Chondrocyte (in vitro differentiated cells): ENCODE data around the gene PARD3B. TPM values are rescaled to one million over a fixed set of nuclear protein-coding genes. Genes with fewer than 3 reads are reported as not detected.

ENCODE experiments used
- DNase-seq: peaks from one replicate; pipeline ENCODE4 v3.0.0; 2021; ENCODE audit warnings: mixed read lengths, low spot score
- H3K27ac Mint-ChIP-seq: one replicate; pipeline ENCODE4 v1.8.0; 2021; ENCODE audit warnings: mild to moderate bottlenecking, moderate library complexity, mixed read lengths; ENCODE audit not compliant: unreplicated experiment
- H3K27me3 Mint-ChIP-seq: 2 replicates; pipeline ENCODE4 v1.8.0; 2021; ENCODE audit warnings: low read depth, mixed read lengths
- H3K36me3 Mint-ChIP-seq: 2 replicates; pipeline ENCODE4 v1.8.0; 2021; ENCODE audit warnings: low read depth, mixed read lengths
- H3K4me1 Mint-ChIP-seq: 2 replicates; pipeline ENCODE4 v1.8.0; 2021; ENCODE audit warnings: low read depth, mild to moderate bottlenecking, mixed read lengths
- H3K4me3 Mint-ChIP-seq: one replicate; pipeline ENCODE4 v1.8.0; 2021; ENCODE audit warnings: mild to moderate bottlenecking, moderate library complexity, mixed read lengths; ENCODE audit not compliant: unreplicated experiment
- H3K9me3 Mint-ChIP-seq: 2 replicates; pipeline ENCODE4 v1.8.0; 2021; ENCODE audit warnings: low read depth, mixed read lengths
- long read RNA-seq: library from polyadenylated mRNA; stranded (forward); transcript quantifications from one replicate; pipeline ENCODE4 v2.0.0, GENCODE V29; 2021
- total RNA-seq: library from RNA; stranded (reverse); gene quantifications from 3 replicates; pipeline ENCODE4 v1.2.1, GENCODE V29; 2021
- TF ChIP-seq, protein P1 (sequence below): fragments of 200-600 bp; sonication (generic); IDR thresholded peaks from 2 replicates; pipeline ENCODE4 v1.5.0; 2021; ENCODE audit warnings: antibody characterized with exemption, mild to moderate bottlenecking, moderate library complexity

PARD3B gene, protein sequence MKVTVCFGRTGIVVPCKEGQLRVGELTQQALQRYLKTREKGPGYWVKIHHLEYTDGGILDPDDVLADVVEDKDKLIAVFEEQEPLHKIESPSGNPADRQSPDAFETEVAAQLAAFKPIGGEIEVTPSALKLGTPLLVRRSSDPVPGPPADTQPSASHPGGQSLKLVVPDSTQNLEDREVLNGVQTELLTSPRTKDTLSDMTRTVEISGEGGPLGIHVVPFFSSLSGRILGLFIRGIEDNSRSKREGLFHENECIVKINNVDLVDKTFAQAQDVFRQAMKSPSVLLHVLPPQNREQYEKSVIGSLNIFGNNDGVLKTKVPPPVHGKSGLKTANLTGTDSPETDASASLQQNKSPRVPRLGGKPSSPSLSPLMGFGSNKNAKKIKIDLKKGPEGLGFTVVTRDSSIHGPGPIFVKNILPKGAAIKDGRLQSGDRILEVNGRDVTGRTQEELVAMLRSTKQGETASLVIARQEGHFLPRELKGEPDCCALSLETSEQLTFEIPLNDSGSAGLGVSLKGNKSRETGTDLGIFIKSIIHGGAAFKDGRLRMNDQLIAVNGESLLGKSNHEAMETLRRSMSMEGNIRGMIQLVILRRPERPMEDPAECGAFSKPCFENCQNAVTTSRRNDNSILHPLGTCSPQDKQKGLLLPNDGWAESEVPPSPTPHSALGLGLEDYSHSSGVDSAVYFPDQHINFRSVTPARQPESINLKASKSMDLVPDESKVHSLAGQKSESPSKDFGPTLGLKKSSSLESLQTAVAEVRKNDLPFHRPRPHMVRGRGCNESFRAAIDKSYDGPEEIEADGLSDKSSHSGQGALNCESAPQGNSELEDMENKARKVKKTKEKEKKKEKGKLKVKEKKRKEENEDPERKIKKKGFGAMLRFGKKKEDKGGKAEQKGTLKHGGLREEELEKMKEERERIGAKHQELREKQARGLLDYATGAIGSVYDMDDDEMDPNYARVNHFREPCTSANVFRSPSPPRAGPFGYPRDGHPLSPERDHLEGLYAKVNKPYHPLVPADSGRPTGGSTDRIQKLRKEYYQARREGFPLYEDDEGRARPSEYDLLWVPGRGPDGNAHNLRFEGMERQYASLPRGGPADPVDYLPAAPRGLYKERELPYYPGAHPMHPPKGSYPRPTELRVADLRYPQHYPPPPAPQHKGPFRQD (N-terminal part only)
- total RNA-seq: 24.3 to 39.6 TPM (median 24.9 TPM) in 3 replicates
- long read RNA-seq, partial matches to known transcripts: 2 of 6 reads
- long read RNA-seq, other reads (novel, unspliced or antisense): 4 of 6 reads

DNA sequence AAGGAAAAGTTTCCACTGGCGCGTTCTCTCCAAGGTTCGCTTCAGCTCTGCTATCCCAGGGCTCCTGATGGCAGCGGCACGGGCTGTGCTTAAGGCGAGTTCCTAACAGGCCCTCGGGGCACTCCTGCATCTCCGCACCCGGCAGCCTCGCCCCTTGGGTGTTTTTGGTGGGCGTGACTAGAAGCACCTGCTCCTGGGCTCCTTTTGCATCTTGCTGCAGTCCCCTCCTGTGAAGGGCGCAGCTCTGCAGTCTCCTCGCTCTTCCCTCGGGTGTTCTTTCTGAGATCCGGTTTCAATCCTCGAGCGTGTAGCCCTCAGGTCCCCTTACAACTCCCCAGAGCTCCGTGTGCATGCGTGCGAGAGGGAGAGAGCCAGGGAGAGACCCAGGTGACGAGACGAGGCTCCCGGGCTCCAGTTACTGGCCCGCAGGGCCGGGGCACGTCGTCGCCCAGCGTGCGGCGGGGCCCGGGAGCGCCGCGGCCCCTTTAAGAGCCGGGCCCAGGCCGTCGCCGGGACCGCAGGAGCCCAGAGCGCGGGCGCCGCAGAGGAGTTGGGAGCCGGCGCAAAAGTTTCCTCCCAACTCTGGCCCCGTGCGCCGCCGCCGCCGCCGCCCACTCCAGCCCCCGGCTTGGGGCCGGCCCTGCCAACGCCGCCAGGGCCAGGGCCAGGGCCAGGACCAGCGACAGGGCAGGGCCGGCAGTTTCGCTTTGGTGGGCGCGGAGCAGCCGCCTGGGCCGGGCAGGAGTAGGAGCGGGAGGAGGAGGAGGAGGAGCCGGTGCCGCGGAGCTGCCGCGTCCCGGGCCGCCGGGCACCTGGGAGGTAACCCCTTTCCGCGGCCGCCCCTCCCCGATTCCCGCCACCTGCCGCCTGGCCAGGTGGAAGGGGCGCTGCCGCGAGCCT is at the start of gene PARD3B:
Gene PARD3B, plus strand, starts transcription at position 515 of the 900 bp plus-strand sequence. CDS start 525 bp downstream, outside the sequence.
- Mint-ChIP-seq H3K4me1 (peaks cover 43% of the 10 kb centered on the region), H3K4me3 (peak within 1 kb of the TSS; percentile 84), H3K27ac (peak within 1 kb of the TSS; percentile 80), H3K9me3 (no peaks in the 10 kb centered on the region), H3K27me3 (no peaks in the 10 kb centered on the region), H3K36me3 (no peaks in the 10 kb centered on the region)
- peak; percentile 83 for DNase-seq
- TF ChIP-seq, protein P1, sequence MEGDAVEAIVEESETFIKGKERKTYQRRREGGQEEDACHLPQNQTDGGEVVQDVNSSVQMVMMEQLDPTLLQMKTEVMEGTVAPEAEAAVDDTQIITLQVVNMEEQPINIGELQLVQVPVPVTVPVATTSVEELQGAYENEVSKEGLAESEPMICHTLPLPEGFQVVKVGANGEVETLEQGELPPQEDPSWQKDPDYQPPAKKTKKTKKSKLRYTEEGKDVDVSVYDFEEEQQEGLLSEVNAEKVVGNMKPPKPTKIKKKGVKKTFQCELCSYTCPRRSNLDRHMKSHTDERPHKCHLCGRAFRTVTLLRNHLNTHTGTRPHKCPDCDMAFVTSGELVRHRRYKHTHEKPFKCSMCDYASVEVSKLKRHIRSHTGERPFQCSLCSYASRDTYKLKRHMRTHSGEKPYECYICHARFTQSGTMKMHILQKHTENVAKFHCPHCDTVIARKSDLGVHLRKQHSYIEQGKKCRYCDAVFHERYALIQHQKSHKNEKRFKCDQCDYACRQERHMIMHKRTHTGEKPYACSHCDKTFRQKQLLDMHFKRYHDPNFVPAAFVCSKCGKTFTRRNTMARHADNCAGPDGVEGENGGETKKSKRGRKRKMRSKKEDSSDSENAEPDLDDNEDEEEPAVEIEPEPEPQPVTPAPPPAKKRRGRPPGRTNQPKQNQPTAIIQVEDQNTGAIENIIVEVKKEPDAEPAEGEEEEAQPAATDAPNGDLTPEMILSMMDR: no peak

DNA sequence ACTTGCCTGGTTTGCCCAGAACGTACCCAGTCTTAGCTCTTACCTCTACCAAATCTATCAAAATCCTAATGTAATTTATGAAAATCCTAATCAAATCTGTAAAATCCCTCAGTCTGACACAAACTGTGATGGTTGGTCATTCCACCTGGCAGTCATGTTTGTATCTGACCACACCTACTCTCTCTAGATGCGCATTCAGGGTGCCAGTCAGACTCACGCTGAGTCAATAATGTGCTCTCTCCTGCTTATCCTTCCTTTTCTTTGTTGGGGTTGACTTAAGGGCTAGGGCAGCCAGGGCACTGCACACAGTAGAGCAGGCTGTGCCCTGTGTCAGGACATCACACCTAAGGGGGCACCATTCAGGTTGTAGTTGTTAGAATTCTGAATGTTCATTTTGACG is 48.5 kb upstream of the PARD3B start:
- no peak overlapping the region for H3K4me3 Mint-ChIP-seq
- no peak overlapping the region for H3K27ac Mint-ChIP-seq
- no peak for DNase-seq
- TF ChIP-seq, protein P1: no peak
- no peaks in the 10 kb centered on the region for H3K9me3 Mint-ChIP-seq
- no peaks in the 10 kb centered on the region for H3K36me3 Mint-ChIP-seq
- H3K4me1 Mint-ChIP-seq: peaks cover 16% of the 10 kb centered on the region
- no peaks in the 10 kb centered on the region for H3K27me3 Mint-ChIP-seq

DNA sequence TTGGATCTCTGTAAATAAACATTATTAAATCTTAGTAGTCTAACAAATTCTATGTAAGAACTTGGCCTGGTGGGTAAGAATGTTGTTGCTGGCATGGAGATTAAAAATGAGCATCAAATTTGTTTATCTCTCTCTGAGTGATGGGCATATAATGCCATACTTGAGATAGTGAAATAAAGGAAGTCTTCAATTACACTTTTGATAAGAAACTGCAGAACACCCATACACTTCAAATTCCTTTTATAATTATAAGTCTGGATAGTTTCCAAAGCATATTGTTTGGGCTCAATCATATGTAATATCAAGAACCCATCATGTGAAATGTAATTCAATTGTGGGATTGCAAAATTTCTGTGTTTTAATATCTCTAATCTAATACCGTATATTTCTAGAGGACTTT is 47.4 kb upstream of the PARD3B start:
- DNase-seq: no peak
- no peaks in the 10 kb centered on the region for H3K9me3 Mint-ChIP-seq
- H3K36me3 Mint-ChIP-seq: no peaks in the 10 kb centered on the region
- H3K4me3 Mint-ChIP-seq: no peak overlapping the region
- H3K4me1 Mint-ChIP-seq: peaks cover 5% of the 10 kb centered on the region
- no peak overlapping the region for H3K27ac Mint-ChIP-seq
- H3K27me3 Mint-ChIP-seq: no peaks in the 10 kb centered on the region
- TF ChIP-seq, protein P1: no peak

DNA sequence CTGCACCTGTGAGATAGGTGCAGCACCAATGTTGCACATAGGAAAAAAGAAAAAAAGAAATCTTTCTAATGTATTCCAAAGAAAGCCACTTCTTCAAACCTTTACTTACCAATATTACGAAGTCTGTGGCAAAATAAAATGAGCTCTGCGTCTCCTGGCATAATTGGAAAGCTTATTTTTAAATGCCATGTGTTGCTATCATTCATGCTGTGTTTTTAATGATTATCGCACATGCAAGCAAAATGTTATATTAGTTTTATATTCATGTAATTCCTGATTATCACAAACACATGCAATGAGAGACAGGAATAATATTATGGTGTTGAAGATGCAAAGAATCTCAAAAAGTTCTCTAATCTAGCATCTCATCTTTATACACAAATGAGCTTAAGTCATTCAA is 47.0 kb upstream of the PARD3B start:
- no peak overlapping the region for H3K27ac Mint-ChIP-seq
- peaks cover 1% of the 10 kb centered on the region for H3K4me1 Mint-ChIP-seq
- no peaks in the 10 kb centered on the region for H3K36me3 Mint-ChIP-seq
- TF ChIP-seq, protein P1: no peak
- no peak overlapping the region for H3K4me3 Mint-ChIP-seq
- DNase-seq: no peak
- H3K27me3 Mint-ChIP-seq: no peaks in the 10 kb centered on the region
- no peaks in the 10 kb centered on the region for H3K9me3 Mint-ChIP-seq
